Embryonic facial prominence (tissue), 1 donor: Measurements from ENCODE around the gene CLASP2.
"Not testable (repeated sequence)": the region's sequence is repeated elsewhere in the genome, so short reads cannot be mapped to it uniquely, and the experiment has no call there.

Experiments used
- DNase-seq: peaks from one replicate; pipeline ENCODE4 v3.0.0-alpha.2; 2016; ENCODE audit errors: extremely low spot score

CLASP2 gene

GRCh38 chr3:33687406-33688010 lies 30.5 kb downstream of the CLASP2 start:
- DNase-seq: no peak

GRCh38 chr3:33682770-33683169 lies 35.3 kb downstream of the CLASP2 start:
- DNase-seq: no peak

- DNase-seq: no peak
These were observed 36.4 kb downstream of the CLASP2 start for GRCh38 chr3:33681667-33682066.

DNA sequence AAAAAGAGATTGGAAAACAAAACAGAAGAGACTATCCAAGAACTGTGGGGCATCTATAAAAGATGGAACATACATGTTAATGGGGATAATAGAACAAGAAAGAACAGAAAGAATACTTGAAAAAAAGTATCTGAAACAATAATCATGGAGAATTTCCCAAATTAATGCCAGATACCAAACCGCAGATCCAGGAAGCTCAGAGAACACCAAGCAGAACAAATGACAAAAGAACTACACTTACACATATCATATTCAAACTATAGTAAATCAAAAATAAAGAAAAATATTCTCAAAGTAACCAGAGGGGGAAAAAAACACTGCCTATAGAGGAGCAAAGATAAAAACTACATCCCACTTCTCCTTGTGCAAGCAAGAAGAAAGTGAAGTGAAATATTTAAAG lies 40.0 kb downstream of the CLASP2 start:
- DNase-seq: no peak

- DNase-seq: not testable (repeated sequence)
These were observed 44.6 kb downstream of the CLASP2 start for GRCh38 chr3:33673436-33673835.

GRCh38 chr3:33668618-33669017 lies 49.4 kb downstream of the CLASP2 start:
- no peak for DNase-seq

DNA sequence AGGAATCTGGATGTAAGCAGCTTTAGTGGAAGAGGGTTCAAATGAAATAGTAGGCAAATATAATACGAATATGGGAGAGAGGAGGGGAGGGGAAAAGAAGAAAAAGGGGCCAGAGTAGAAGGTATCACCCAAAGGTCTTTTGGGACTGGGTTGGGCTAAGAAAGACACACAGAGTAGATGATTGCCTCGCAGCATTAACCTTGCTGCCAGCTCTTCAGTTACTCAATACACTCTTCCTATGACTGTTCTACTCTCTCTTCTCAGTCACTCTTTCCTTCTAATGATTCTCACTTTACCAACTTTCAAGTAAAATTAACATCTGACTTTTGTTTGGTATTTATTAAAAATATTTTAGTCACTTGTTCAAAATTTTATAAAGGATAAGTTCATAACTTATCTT lies 52.8 kb downstream of the CLASP2 start:
- no peak for DNase-seq

DNA sequence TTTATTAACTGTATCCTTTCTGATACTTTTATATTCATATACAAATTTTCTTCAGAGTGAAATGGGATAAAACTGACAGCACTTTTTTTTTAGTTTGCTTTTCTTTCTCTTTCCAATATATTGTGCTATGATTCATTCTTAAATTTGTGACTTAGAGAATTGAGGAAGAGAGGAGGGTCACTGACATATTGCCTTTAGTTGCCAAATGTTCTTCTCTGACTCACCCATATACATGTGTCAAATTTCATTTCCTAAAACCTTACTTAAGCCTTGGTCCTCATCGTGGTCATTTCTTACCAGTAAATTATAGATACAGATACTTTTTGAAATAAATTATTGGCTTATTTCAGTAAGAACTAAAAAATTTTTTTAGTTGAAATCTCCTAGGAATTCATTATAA lies 53.9 kb downstream of the CLASP2 start:
- DNase-seq: no peak

DNA sequence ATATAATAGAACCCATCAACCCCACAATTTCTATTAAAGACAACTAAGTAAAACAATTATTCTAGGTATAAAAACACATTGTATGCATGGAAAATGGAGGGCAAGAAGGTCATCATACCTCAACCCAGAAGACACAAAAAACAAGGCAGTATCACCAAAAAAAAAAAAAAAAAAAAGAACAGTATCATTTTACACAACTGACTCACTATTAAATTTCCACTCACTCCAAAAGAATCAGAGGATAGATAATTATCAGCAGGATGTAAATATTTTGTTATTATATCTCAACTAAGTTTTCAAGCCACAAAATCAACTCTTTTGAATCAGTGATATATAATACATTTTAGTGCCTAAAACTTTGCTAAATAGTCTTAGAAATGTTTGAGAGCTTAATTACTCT lies 55.0 kb downstream of the CLASP2 start:
- no peak for DNase-seq

- DNase-seq: no peak
These were observed 58.1 kb downstream of the CLASP2 start for GRCh38 chr3:33659856-33660434.

DNA sequence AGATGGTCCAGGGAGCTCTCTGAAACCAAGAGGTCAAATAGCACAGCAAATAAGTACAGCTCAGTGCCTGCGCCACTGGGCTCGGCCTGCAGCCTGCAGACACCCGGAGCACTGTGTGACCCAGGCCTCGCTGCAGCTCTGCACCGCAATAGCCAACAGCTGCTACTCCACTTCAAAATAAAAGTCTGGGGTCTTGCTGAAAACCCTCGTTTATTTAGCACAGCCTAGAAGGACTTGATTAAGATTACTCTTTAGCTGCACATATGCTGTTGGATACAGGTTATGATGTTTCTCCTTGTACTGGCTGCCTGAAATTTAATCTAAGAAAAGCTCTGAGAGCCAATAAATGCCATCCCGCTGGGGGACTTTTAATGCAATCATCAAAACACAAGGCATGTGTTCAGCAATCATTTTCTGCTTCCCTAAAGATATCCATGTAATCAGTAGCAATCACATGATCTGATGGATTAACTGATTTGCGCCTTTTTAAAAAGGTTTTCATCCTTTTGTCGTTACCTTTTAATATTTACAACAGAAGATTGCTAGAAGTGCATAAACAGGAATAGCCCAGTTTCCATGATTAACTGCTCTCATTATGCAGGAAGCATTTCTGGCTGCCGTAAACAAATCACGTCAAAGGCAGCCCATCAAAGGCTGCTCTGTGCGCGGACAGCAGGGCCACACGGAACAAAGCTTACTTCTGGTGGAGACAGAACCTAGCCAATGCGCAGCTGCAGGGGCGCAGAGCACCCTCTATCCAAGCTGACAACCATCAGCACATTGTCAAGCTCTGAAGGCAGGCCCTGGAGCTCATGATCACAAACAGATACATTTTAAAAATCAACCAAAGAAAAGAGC lies 58.8 kb downstream of the CLASP2 start:
- peak; percentile 43 for DNase-seq

DNA sequence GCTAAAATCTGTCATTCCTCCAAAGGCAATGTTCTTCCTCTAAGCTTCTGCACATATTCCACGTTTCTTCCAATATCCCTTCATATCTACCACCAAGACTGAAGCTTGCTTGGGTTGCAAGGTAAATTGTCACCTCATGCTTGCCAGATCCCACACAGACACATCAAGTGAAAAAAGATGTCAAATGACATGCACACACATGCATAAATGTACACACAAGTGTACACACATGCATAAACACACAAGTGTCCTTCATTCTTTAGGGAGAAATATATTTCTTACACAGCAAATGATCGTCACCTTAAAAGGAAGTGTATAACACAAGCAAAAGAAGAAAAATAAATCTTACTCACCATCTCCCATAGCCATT lies 59.4 kb downstream of the CLASP2 start:
- DNase-seq: no peak

- no peak for DNase-seq
These were observed 60.0 kb downstream of the CLASP2 start for GRCh38 chr3:33658039-33658438.

- no peak for DNase-seq
These were observed 65.3 kb downstream of the CLASP2 start for GRCh38 chr3:33652736-33653135.

GRCh38 chr3:33651101-33651500 lies 67.0 kb downstream of the CLASP2 start:
- not testable (repeated sequence) for DNase-seq

DNA sequence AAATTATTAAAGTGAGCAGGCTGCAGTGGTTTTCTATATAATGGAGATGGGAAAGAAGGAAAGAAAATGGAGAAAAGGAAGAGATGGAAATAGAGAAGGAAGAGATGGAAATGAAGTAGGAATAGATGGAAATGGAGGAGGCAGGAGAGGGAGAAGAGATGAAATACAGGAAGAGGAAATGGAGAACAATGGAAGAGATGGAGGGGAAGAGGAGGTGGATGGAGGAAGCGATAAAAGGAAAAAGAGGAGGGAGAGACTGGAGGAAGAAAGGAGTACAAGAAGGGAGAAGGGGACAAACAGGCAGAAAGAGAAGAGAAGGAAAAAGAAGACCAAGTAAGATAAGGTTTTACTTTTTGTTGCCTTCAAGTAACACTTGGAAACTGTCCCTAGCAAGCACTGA lies 67.6 kb downstream of the CLASP2 start:
- DNase-seq: no peak

DNA sequence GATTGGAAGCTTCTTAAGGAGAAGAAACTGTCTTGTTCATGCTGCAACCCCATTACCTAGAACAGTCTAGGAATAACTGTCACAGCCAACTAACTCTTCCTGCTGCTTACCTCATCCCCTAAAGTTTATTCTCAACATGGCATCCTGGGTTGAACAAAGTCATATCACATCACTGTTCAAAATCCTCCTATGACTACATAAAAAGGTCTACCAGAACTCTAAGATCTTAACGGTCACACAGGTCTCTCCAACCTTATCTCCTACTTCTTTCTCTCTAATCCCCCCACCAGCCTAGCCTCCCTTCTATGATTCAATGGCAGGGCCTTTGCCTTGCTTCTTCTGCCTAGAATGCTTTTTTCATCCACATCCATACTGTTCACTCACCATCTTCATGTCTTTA lies 69.3 kb downstream of the CLASP2 start:
- no peak for DNase-seq

- no peak for DNase-seq
These were observed 71.6 kb downstream of the CLASP2 start for GRCh38 chr3:33646406-33646805.

DNA sequence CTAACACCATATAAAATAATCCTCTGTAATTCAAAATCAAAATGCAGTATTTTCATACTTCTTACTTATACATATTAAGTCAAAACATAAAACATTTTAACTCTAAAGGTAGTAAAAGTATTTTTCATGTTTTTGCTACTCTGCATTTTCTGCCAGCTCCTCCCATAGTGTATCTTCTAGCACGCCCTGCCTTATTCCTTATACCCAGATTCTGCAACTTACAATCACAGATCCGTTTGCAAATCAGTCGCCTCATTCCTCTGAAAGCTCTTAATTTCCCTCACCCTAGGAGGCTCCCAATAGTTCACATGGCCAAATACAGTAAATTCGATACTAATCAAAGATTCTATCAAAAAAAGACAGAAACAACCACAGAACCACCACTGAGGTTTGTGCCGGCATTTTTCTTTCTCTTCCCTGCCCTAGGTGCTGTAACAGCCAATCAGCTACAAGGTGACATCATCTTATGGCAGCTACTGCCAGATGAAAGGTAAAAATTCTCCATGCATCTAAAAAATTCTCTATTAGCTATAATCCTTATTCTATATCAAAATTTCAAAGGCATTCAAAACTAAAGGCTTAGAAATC lies 72.9 kb downstream of the CLASP2 start:
- peak; percentile 14 for DNase-seq

DNA sequence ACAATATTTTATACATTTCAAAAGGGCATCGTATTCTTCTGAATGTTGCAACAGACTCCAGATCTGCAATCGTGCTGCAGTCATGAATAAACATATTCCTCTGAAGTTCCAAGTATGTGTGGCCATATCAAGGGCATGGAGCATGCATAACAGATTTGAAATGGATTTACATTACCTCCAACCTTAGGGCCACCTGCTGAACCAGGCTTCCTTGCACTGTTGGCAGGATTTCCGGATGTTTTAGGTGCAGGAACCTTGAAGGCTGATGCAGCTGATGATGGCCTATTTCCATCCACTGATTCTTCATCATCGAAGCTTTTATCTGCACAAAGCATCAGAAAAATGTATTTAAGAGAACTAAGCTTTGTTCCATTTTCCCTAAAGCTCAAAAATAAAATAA lies 73.5 kb downstream of the CLASP2 start:
- no peak for DNase-seq

- DNase-seq: no peak
These were observed 75.2 kb downstream of the CLASP2 start for GRCh38 chr3:33642806-33643205.

- no peak for DNase-seq
These were observed 78.2 kb downstream of the CLASP2 start for GRCh38 chr3:33639889-33640288.

GRCh38 chr3:33637482-33637881 lies 80.6 kb downstream of the CLASP2 start:
- no peak for DNase-seq
